Measurements from ENCODE around the gene ABCG2. TPM values are rescaled to one million over a fixed set of nuclear protein-coding genes. Genes with fewer than 3 reads are reported as not detected.
"Not testable (repeated sequence)": the region's sequence is repeated elsewhere in the genome, so short reads cannot be mapped to it uniquely, and the experiment has no call there.

The ABCG2 gene
- total RNA-seq, 1 donor: 0.10 TPM

DNA sequence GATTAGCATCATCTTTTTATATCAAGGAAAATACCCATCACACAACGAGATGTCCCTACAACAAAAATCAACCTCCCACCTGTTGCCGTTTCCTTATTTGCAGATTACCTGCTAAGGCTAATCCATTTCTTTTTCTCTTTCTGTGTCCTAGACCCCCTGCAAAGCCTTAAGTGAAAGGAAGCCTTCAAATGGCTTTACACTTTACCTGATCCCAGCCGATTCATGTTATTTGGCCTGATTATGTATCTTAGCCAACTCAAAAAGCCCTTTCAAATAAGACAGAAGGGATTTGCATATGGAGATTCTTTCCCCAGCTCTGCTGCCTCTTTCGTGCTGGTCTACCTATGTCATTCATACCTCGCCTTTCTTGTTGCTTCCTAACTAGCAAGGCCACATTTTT is 14.4 kb downstream of the ABCG2 start:
- no peaks in the 10 kb centered on the region for H3K27me3 ChIP-seq (ENCODE audit: insufficient read depth, low read length)
- H3K9me3 ChIP-seq (ENCODE audit: low read depth, low read length): no peaks in the 10 kb centered on the region
- no peak overlapping the region for H3K4me3 ChIP-seq (ENCODE audit: low read length)
- no peaks in the 10 kb centered on the region for H3K4me1 ChIP-seq (ENCODE audit: insufficient read depth, low read length)

GRCh38 chr4:88143504-88143903 is 14.9 kb downstream of the ABCG2 start:
- Histone ChIP-seq H3K27me3 (ENCODE audit: insufficient read depth, low read length) (no peaks in the 10 kb centered on the region), H3K4me3 (ENCODE audit: low read length) (no peak overlapping the region), H3K9me3 (ENCODE audit: low read depth, low read length) (no peaks in the 10 kb centered on the region), H3K4me1 (ENCODE audit: insufficient read depth, low read length) (no peaks in the 10 kb centered on the region)

DNA sequence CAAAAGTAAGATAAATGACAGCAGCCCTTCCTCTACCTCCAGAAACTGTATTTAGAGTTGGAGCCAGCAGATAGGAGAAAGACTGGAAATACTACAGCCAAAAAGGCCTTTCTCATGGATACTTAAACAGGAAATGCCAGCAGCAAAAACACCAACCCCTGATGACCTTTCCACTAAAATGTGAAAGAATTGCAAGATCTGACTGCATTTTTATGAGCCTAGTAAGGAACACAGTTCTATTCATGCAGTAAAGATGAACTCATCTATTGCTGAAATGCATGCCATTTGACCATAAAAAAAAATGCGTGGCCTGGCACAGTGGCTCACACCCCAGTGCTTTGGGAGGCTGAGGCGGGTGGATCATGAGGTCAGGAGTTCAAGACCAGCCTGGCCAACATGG is 19.9 kb downstream of the ABCG2 start:
- Histone ChIP-seq H3K27me3 (ENCODE audit: insufficient read depth, low read length) (no peaks in the 10 kb centered on the region), H3K4me3 (ENCODE audit: low read length) (no peak overlapping the region), H3K4me1 (ENCODE audit: insufficient read depth, low read length) (no peaks in the 10 kb centered on the region), H3K9me3 (ENCODE audit: low read depth, low read length) (no peaks in the 10 kb centered on the region)

- H3K9me3 ChIP-seq (ENCODE audit: low read depth, low read length): no peaks in the 10 kb centered on the region
- H3K27me3 ChIP-seq (ENCODE audit: insufficient read depth, low read length): no peaks in the 10 kb centered on the region
- no peak overlapping the region for H3K4me3 ChIP-seq (ENCODE audit: low read length)
- no peaks in the 10 kb centered on the region for H3K4me1 ChIP-seq (ENCODE audit: insufficient read depth, low read length)
Observed at GRCh38 chr4:88137112-88137511, 21.3 kb downstream of the ABCG2 start.

GRCh38 chr4:88136249-88136648 is 22.2 kb downstream of the ABCG2 start:
- Histone ChIP-seq H3K4me1 (ENCODE audit: insufficient read depth, low read length) (no peaks in the 10 kb centered on the region), H3K4me3 (ENCODE audit: low read length) (no peak overlapping the region)

DNA sequence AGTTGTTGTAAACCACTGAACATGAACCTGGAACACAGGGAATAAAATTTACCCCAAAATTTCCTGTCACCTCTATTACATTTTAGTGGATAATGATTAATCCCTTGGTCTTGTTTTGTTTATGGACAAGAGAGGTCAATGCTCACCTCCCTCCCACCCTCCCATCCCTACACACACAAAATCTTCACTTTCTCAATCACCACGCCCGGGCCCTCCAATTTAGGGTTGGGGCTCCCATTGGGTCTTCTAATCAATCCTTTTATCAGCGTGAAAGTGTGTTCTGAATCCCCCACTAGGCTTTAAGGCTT is 23.1 kb downstream of the ABCG2 start:
- Histone ChIP-seq H3K4me1 (ENCODE audit: insufficient read depth, low read length) (peaks cover 5% of the 10 kb centered on the region), H3K4me3 (ENCODE audit: low read length) (no peak overlapping the region), H3K9me3 (ENCODE audit: low read depth, low read length) (no peaks in the 10 kb centered on the region), H3K27me3 (ENCODE audit: insufficient read depth, low read length) (no peaks in the 10 kb centered on the region)

More at GRCh38 chr4:88136249-88136648, 22.2 kb downstream of the ABCG2 start:
- Histone ChIP-seq H3K27me3 (ENCODE audit: insufficient read depth, low read length) (no peaks in the 10 kb centered on the region), H3K9me3 (ENCODE audit: low read depth, low read length) (no peaks in the 10 kb centered on the region)

GRCh38 chr4:88134536-88135355 is 23.7 kb downstream of the ABCG2 start:
- Histone ChIP-seq H3K27me3 (ENCODE audit: insufficient read depth, low read length) (no peaks in the 10 kb centered on the region), H3K4me3 (ENCODE audit: low read length) (no peak overlapping the region), H3K4me1 (ENCODE audit: insufficient read depth, low read length) (peaks cover 5% of the 10 kb centered on the region), H3K9me3 (ENCODE audit: low read depth, low read length) (no peaks in the 10 kb centered on the region)

GRCh38 chr4:88134111-88134510 is 24.3 kb downstream of the ABCG2 start:
- H3K27me3 ChIP-seq (ENCODE audit: insufficient read depth, low read length): no peaks in the 10 kb centered on the region
- H3K9me3 ChIP-seq (ENCODE audit: low read depth, low read length): no peaks in the 10 kb centered on the region

GRCh38 chr4:88130544-88131305 is 27.7 kb downstream of the ABCG2 start:
- Histone ChIP-seq H3K4me3 (ENCODE audit: low read length) (no peak overlapping the region), H3K4me1 (ENCODE audit: insufficient read depth, low read length) (peaks cover 5% of the 10 kb centered on the region), H3K9me3 (ENCODE audit: low read depth, low read length) (no peaks in the 10 kb centered on the region), H3K27me3 (ENCODE audit: insufficient read depth, low read length) (no peaks in the 10 kb centered on the region)

More at GRCh38 chr4:88134111-88134510, 24.3 kb downstream of the ABCG2 start:
- Histone ChIP-seq H3K4me1 (ENCODE audit: insufficient read depth, low read length) (peaks cover 5% of the 10 kb centered on the region), H3K4me3 (ENCODE audit: low read length) (no peak overlapping the region)

GRCh38 chr4:88130003-88130402 is 28.4 kb downstream of the ABCG2 start:
- H3K4me1 ChIP-seq (ENCODE audit: insufficient read depth, low read length): peaks cover 5% of the 10 kb centered on the region
- no peaks in the 10 kb centered on the region for H3K27me3 ChIP-seq (ENCODE audit: insufficient read depth, low read length)

DNA sequence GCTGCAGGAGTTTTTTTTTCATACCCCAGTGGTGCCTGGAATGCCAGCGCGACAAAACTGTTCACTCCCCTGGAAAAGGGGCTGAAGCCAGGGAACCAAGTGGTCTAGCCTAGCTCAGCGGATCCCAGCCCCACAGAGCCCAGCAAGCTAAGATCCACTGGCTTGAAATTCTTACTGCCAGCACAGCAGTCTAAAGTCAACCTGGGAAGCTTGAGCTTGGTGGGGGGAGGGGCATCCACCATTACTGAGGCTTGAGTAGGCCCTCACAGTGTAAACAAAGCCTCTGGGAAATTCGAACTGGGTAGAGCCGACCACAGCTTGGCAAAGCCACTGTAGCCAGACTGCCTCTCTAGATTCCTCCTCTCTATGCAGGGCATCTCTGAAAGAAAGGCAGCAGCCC is 36.2 kb downstream of the ABCG2 start:
- H3K4me1 ChIP-seq (ENCODE audit: insufficient read depth, low read length); H3K9me3 ChIP-seq (ENCODE audit: low read depth, low read length); H3K4me3 ChIP-seq (ENCODE audit: low read length); H3K27me3 ChIP-seq (ENCODE audit: insufficient read depth, low read length): not testable (repeated sequence)

More at GRCh38 chr4:88130003-88130402, 28.4 kb downstream of the ABCG2 start:
- no peaks in the 10 kb centered on the region for H3K9me3 ChIP-seq (ENCODE audit: low read depth, low read length)
- H3K4me3 ChIP-seq (ENCODE audit: low read length): no peak overlapping the region

DNA sequence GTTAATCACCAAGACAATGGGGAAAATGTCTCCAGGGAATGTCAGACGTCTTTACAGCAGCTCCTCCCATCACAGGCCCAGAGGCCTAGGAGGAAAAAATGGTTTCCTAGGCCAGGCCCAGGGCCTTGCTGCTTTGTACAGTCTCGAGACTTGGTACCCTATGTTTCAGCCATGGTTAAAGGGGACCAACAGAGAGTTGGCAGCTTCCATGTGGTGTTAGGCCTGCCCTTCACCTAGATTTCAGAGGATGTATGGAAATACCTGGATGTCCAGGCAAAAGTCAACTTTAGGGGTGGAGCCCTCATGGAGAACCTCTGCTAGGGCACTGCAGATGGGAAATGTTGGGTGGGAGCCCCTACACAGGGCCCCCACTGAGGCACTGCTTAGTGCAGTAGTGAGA is 38.5 kb downstream of the ABCG2 start:
- Histone ChIP-seq H3K4me1 (ENCODE audit: insufficient read depth, low read length) (no peaks in the 10 kb centered on the region), H3K4me3 (ENCODE audit: low read length) (no peak overlapping the region), H3K9me3 (ENCODE audit: low read depth, low read length) (no peaks in the 10 kb centered on the region), H3K27me3 (ENCODE audit: insufficient read depth, low read length) (no peaks in the 10 kb centered on the region)

GRCh38 chr4:88115587-88115986 is 42.9 kb downstream of the ABCG2 start:
- no peak overlapping the region for H3K4me3 ChIP-seq (ENCODE audit: low read length)
- no peaks in the 10 kb centered on the region for H3K4me1 ChIP-seq (ENCODE audit: insufficient read depth, low read length)
- no peaks in the 10 kb centered on the region for H3K27me3 ChIP-seq (ENCODE audit: insufficient read depth, low read length)
- no peaks in the 10 kb centered on the region for H3K9me3 ChIP-seq (ENCODE audit: low read depth, low read length)

DNA sequence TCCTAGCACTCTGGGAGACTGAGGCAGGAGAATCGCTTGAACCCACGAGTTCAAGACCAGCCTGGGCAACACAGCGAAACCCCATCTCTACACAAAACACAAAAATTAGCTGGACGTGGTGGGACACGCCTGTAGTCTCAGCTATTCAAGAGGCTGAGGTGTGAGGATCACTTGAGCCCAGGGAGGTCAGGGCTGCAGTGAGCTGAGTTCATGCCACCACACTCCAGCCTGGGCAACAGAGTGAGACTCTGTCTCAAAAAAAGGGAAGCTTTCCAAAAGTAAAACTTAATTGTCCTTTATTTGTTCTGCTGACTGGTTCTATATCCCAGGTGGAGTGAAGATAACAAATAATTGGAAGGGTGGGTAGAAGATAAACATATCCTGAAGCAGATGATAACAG is 45.6 kb downstream of the ABCG2 start:
- Histone ChIP-seq H3K4me1 (ENCODE audit: insufficient read depth, low read length) (no peaks in the 10 kb centered on the region), H3K9me3 (ENCODE audit: low read depth, low read length) (no peaks in the 10 kb centered on the region), H3K4me3 (ENCODE audit: low read length) (no peak overlapping the region)

DNA sequence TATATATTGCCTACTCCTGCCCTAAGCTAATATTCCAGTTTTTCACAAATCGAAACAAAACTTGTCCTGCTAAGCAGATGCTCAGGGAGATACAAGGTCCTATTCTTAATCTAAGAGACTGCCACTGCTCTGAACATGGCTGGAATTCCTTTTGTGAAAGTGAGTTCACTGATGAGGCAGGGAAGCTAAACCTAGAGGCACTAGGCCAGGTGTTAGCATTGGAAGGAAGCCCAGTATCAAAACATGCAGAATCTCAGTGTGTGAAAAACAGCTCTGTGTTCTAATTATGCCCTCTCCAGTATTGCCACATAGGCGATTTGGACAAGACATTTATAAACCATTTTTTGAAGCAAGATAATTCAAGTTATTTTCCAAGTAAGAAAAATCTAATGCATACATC is 47.6 kb downstream of the ABCG2 start:
- H3K27me3 ChIP-seq (ENCODE audit: insufficient read depth, low read length): no peaks in the 10 kb centered on the region
- no peaks in the 10 kb centered on the region for H3K9me3 ChIP-seq (ENCODE audit: low read depth, low read length)
- no peak overlapping the region for H3K4me3 ChIP-seq (ENCODE audit: low read length)
- H3K4me1 ChIP-seq (ENCODE audit: insufficient read depth, low read length): no peaks in the 10 kb centered on the region

More for the DNA sequence above, 45.6 kb downstream of the ABCG2 start:
- no peaks in the 10 kb centered on the region for H3K27me3 ChIP-seq (ENCODE audit: insufficient read depth, low read length)
